ENCODE measurements around the gene PAM16. TPM values are rescaled to one million over a fixed set of nuclear protein-coding genes. Genes with fewer than 3 reads are reported as not detected.

The PAM16 gene
- total and polyA plus RNA-seq, 2 of the 8 experiments (the other 6 are each of a cell fraction or from before 2014, with no cell fraction given) = 78.3 to 198 TPM

DNA sequence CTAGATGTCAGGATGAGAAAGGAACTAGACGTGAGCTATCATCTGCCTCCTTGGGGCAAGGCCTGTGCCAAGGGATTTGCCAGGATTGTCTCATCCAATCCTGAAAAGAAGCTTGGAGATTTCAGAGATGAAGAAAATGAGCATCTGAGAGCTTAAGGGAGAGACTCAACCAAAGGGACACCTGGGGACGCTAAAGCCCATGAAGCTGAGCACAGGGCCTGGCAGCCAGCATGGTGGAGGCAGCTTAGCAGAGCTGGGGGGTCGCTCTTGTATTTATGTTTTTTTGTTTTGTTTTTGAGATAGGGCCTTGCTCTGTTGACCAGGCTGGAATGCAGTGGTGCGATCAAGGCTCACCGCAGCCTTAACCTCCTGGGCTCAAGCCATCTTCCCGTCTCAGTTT is 53.6 kb downstream of the PAM16 start:
- no peak overlapping the region for H2BK120ac ChIP-seq (replicated peaks; ENCODE audit: low read depth, low read length)
- no peaks in the 10 kb centered on the region for H3K27me3 ChIP-seq (replicated peaks in 1 of 4; ENCODE audit: control insufficient read depth in 3 of 4, extremely low read depth in 1 of 4, insufficient read depth in 3 of 4, low read length in 3 of 4)
- peaks cover 3% of the 10 kb centered on the region for H3K23me2 ChIP-seq (ENCODE audit: low read depth, low read length)
- H2BK5ac ChIP-seq (ENCODE audit: low read depth, low read length) = peak overlapping the region; percentile 48; the same call in 1 of the 2 replicates
- H2AK5ac ChIP-seq (ENCODE audit: low read depth, low read length) = peak overlapping the region; percentile 44; the same call in 1 of the 2 replicates
- peak overlapping the region; percentile 94 for H4K91ac ChIP-seq (replicated peaks; ENCODE audit: insufficient read length, low read length)
- POLR2A ChIA-PET (ENCODE audit: partially characterized antibody) = interaction anchor here (0.6 to 25.6 kb wide), 13 partner anchors 8 to 162 kb away, joined by 3 to 403 read pairs (median 5); partner anchors contain the start of gene TFAP4
- H3K36me3 ChIP-seq (ENCODE audit: control insufficient read depth in 2 of 4, insufficient read depth in 4 of 4, low read length in 3 of 4) = peaks cover 0 to 5% (median 0%) of the 10 kb centered on the region in 4 experiments; a peak in 1 of 8 replicates
- no peak overlapping the region for H3K4me3 ChIP-seq (ENCODE audit: extremely low read depth in 1 of 4, insufficient read depth in 2 of 4, low read depth in 3 of 4, low read length in 4 of 4)
- H3K9ac ChIP-seq (replicated peaks in 1 of 4; ENCODE audit: extremely low read depth in 1 of 4, low read depth in 3 of 4, low read length in 3 of 4) = no peak overlapping the region
- peak overlapping the region; percentile 57 for H4K5ac ChIP-seq (ENCODE audit: insufficient read length, low read depth, low read length)
- H3K4me2 ChIP-seq (ENCODE audit: insufficient read depth in 1 of 2, low read depth in 2 of 2, low read length in 2 of 2) = no peak overlapping the region; a peak in 1 of 4 replicates
- H2BK20ac ChIP-seq (ENCODE audit: low read length) = no peak overlapping the region
- no peak overlapping the region for H3K56ac ChIP-seq (replicated peaks; ENCODE audit: insufficient read length, low read depth, low read length)
- no peak for FAIRE-seq
- H3K27ac ChIP-seq (ENCODE audit: low read depth, low read length) = no peak overlapping the region
- no peak overlapping the region for H2AFZ ChIP-seq (ENCODE audit: low read length)
- peak overlapping the region; percentile 60; the same call in 1 of the 2 replicates for H3K18ac ChIP-seq (ENCODE audit: extremely low read depth, low read length)
- H3K4me1 ChIP-seq (replicated peaks in 1 of 4; ENCODE audit: control insufficient read depth in 3 of 4, insufficient read depth in 4 of 4, low read length in 3 of 4) = peaks cover 4 to 21% (median 13%) of the 10 kb centered on the region in 4 experiments
- H3K14ac ChIP-seq (ENCODE audit: insufficient read length) = no peak overlapping the region
- H3K79me1 ChIP-seq (ENCODE audit: low read depth, low read length) = no peaks in the 10 kb centered on the region
- H4K20me1 ChIP-seq (replicated peaks in 1 of 2; ENCODE audit: control insufficient read depth in 1 of 2, insufficient read depth in 2 of 2, low read length in 2 of 2) = peaks cover 0 to 2% of the 10 kb centered on the region in 2 experiments
- no peak overlapping the region for H3K4ac ChIP-seq (replicated peaks; ENCODE audit: insufficient read length, low read depth, low read length)
- H3K9me3 ChIP-seq (ENCODE audit: insufficient read depth in 2 of 2, low read depth in 1 of 2, low read length in 1 of 2) = no peaks in the 10 kb centered on the region
- H2BK12ac ChIP-seq (ENCODE audit: low read depth, low read length) = no peak overlapping the region
- DNase-seq (ENCODE audit: low read depth in 1 of 2, low spot score in 2 of 2) = no peak
- no peak overlapping the region for H3K23ac ChIP-seq (ENCODE audit: insufficient read length)
- CTCF ChIA-PET (ENCODE audit: partially characterized antibody) = interaction anchor here (0.6 to 12.0 kb wide), 14 partner anchors 7 to 781 kb away, joined by 3 to 300 read pairs (median 8); partner anchors contain the start of genes GLIS2 and TFAP4
- H3K79me2 ChIP-seq (ENCODE audit: control insufficient read depth in 1 of 2, insufficient read depth in 2 of 2, low read length in 2 of 2) = no peaks in the 10 kb centered on the region
- H4K8ac ChIP-seq (ENCODE audit: extremely low read depth, insufficient read depth, low read length) = no peak overlapping the region
- 0 out of 2 replicates have a peak overlapping the region, but pooled peaks have one; percentile 93 for H2BK15ac ChIP-seq (ENCODE audit: low read length)
- WGBS, 2 experiments (ENCODE audit: extremely low coverage in 1 of 2, insufficient coverage in 1 of 2, insufficient read length in 1 of 2, insufficient replicate concordance in 2 of 2, low coverage in 1 of 2, low lambda C conversion rate in 2 of 2, missing lambda C conversion rate in 1 of 2) = 90% methylated on average over 6 of the region's 6 CpGs; no CpG with 5 or more reads in 1 of the 2 experiments
- TF ChIP-seq RBBP5 (IDR thresholded peaks at IDR 0.05; ENCODE audit: borderline replicate concordance, low read depth, low read length) (no peak), BCL11A (IDR thresholded peaks at IDR 0.05; ENCODE audit: low read depth in 2 of 2, low read length in 2 of 2) (no peak)
